Measurements from ENCODE around the gene CACNG7.
A peak's percentile ranks its signal among the peaks of the same experiment; 100 is the strongest.

CACNG7 gene

DNA sequence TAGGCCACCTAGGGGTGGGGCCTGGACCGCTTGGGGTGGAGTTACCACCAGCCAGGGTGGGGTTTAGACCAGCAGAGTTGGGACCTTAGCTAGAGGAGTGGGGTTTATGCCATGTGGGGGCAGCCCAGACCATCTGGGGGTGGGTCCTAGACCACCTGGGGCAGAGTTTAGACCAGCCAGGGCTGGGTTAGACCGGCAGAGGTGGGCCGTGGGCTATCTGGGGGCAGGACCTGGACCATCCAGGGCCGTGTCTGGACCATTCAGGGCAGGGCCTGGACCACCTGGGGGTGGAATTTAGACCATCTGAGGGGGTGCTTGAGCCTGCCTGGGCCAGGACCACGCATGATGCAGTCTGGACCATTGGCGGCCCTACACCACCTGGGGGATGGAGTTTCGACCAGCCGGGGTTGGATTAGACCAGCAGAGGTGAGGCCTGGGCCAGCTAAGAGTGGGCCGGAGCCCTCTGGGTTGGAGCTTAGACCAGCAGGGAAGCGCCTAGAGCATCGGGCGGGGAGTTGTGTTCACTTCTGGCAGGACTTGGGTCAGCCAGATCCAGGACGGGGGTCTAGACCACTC is 72.4 kb downstream of the CACNG7 start:
- H3K27me3 ChIP-seq (ENCODE audit: insufficient read depth, low read depth, severe bottlenecking) = peaks cover 7% of the 10 kb centered on the region
- H3K4me3 ChIP-seq (ENCODE audit: low read depth, low read length) = peak overlapping the region; percentile 64
- TF ChIP-seq CTCF (IDR thresholded peaks at IDR 0.05; ENCODE audit: low read depth, low read length) = no peak
- H3K27ac ChIP-seq = peak overlapping the region; percentile 37
- H3K9me3 ChIP-seq (ENCODE audit: severe bottlenecking) = peaks cover 3% of the 10 kb centered on the region
- peak; percentile 37 for DNase-seq
- no peaks in the 10 kb centered on the region for H3K36me3 ChIP-seq

GRCh38 chr19:53982001-53982451 is 72.9 kb downstream of the CACNG7 start:
- Histone ChIP-seq H3K27ac (no peak overlapping the region), H3K9me3 (ENCODE audit: severe bottlenecking) (peaks cover 3% of the 10 kb centered on the region), H3K4me3 (ENCODE audit: low read depth, low read length) (no peak overlapping the region), H3K36me3 (no peaks in the 10 kb centered on the region), H3K27me3 (ENCODE audit: insufficient read depth, low read depth, severe bottlenecking) (peaks cover 3% of the 10 kb centered on the region)
- DNase-seq = no peak
- no peak for TF ChIP-seq CTCF (IDR thresholded peaks at IDR 0.05; ENCODE audit: low read depth, low read length)

DNA sequence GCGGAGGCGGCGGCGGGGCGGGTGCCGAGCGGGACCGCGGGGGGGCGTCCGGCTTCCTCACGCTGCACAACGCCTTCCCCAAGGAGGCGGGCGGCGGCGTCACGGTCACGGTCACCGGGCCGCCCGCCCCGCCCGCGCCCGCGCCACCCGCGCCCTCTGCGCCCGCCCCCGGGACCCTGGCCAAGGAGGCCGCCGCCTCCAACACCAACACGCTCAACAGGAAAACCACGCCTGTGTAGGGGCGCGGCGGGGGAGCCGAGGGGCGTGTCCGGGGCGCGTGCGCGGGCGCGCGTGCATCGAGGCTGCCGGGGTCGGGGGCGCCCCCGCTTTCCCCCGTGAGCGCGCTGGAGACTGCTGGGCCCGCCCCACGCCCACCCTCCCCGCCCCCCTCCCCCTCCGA is 73.5 kb downstream of the CACNG7 start:
- Histone ChIP-seq H3K9me3 (ENCODE audit: severe bottlenecking) (peaks cover 3% of the 10 kb centered on the region), H3K27me3 (ENCODE audit: insufficient read depth, low read depth, severe bottlenecking) (no peaks in the 10 kb centered on the region), H3K36me3 (no peaks in the 10 kb centered on the region), H3K4me3 (ENCODE audit: low read depth, low read length) (no peak overlapping the region), H3K27ac (no peak overlapping the region)
- no peak for TF ChIP-seq CTCF (IDR thresholded peaks at IDR 0.05; ENCODE audit: low read depth, low read length)
- no peak for DNase-seq

DNA sequence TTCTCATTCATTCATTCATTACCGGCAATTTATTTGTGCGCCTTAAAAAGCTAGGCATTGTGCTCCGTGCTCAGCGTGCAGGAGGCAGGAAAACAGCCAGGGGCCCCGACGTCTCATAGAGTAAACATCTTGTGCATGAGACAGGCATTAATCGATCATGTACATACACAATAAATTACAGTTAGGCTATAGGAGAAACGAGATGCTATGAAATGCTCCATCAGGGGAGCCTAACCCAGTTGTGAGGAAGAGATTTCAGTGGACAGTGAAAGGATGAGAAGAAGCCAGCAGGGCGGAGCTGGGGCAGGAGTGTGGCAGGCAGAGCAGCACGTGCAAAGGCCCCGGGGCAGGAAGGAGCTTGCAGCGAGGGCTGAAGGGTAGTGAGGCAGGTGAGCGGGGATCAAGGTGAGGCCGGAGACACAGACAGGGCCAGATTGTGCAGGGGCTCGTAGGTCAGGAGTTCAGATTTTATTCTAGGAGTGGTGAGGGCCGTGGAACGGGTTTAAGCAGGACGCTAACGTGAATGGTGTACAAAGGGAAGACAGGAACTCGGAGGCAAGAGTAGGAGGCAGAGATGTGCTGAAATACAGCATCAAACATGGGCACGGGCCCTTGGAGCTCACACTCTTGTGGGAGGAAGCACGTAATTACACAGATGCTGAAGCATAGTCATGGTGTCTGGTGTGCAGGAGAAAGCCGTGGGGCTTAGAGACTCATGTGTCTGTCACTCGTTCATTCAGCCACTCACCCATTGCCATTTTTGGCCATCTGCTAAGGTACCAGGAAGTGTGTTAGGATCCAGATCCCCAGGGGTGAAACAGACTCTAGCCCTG is 74.6 kb downstream of the CACNG7 start:
- TF ChIP-seq CTCF (IDR thresholded peaks at IDR 0.05; ENCODE audit: low read depth, low read length) = no peak

DNA sequence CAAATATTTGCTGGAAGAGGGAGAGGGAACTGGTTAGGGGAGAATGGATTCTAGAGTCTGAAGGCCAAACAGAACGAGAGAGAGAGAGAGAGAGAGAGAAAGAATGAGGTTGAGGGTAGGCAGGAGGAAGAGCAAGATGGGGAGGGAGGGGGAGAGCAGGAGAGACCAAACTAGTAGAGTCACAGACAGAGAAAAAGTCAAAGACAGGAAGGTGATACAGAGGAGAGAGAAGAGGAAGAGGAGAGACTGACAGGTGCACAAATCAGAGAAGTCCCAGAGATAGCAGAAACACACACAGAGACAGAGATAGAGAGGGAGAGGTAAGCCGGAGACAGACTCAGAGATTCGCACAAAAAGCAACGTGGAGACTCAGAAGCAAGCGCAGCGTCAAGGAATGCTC is 76.8 kb downstream of the CACNG7 start:
- Histone ChIP-seq H3K36me3 (no peaks in the 10 kb centered on the region), H3K9me3 (ENCODE audit: severe bottlenecking) (no peaks in the 10 kb centered on the region), H3K27ac (no peak overlapping the region), H3K27me3 (ENCODE audit: insufficient read depth, low read depth, severe bottlenecking) (no peaks in the 10 kb centered on the region), H3K4me3 (ENCODE audit: low read depth, low read length) (no peak overlapping the region)
- TF ChIP-seq CTCF (IDR thresholded peaks at IDR 0.05; ENCODE audit: low read depth, low read length) = no peak
- no peak for DNase-seq

More for the DNA sequence above, 74.6 kb downstream of the CACNG7 start:
- H3K27ac ChIP-seq = no peak overlapping the region
- H3K27me3 ChIP-seq (ENCODE audit: insufficient read depth, low read depth, severe bottlenecking) = no peaks in the 10 kb centered on the region
- no peaks in the 10 kb centered on the region for H3K36me3 ChIP-seq
- DNase-seq = no peak
- H3K9me3 ChIP-seq (ENCODE audit: severe bottlenecking) = no peaks in the 10 kb centered on the region
- H3K4me3 ChIP-seq (ENCODE audit: low read depth, low read length) = no peak overlapping the region

Data from WERI-Rb-1 (cell line).